ENCODE results near the gene MBTD1.
"Not testable (repeated sequence)": the region's sequence is repeated elsewhere in the genome, so short reads cannot be mapped to it uniquely, and the experiment has no call there.

MBTD1 gene

DNA sequence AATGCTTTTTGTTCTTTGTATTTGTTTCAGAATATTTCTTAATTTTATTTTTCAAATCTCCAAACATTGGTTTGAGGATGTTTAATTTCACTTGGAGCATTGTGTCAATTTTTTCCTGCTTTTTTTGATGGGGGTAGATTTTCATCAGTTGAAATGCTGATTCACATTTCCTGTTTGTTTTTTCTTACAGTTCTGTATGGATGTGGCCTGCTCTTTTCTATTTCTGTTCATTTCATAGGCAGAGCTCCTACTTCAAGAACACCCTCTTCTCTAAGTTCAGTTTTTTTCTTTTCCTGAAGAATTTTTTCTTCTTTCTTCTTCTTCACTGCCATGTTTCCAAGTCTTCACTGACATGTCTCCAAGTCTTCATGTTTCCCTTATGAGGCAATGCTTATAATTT is 8.8 kb downstream of the MBTD1 start:
- DNase-seq, result no peak

DNA sequence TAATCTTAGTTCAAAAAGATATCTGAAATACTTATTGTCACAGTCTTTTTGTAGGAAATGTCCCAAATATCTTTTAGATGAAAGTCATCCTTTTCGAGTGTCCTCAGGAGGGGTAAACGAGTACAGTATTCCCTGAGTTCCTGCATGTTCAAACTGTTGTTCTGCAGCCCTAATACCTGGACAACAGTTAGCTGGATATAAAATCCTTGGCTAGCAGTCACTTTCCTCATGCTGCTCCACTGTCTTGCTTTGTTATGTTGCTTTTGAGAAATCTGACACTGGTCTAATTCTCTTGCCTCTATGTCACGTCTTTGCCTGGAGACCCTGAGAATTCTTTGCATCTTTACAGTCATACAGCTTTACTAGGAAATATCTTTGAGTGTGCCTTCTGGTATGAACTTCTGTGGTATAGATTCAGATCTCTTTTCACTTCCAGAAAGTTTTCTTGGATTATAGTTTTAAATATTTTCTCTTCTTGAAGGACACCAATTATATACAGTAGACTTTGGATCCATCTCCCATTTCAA is 9.5 kb downstream of the MBTD1 start:
- DNase-seq, result no peak

DNA sequence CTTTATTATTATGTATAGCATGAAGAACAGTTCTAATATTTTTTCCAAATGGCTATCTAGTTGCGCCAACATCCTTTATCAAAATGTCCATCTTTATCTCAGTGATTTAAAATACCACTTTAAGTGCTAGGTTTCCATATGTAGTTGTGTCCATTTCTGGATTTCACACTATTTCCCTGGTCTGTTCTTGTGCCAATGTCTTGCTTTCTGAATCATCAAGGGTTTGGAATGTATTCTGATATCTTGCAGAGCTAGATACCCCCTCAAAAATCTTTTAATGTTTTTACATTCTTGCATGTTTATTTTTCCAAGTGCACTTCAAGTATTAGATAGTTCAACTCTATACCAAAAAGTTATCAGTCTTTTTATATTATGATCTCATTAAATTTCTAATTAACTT is 14.3 kb downstream of the MBTD1 start:
- no peak for DNase-seq

DNA sequence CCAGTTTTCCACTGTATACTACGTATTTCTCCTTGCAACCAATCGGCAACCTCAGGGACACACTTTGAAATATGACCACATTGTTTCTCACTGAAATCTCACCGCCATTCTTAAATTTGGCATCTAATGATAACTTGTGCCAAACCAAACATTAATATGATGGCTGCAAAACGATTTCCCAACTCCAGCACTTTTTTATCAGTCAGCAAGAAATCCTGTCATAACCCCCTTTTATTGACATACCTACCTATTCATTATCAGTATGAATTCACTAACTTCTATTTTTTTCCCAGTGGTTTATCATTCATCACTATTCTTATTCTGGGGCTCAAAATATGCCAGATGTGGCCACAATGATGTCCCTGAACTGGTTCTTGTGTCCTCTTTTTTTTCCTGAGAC is 15.8 kb downstream of the MBTD1 start:
- DNase-seq, result no peak

GRCh38 chr17:51240275-51240674 is 19.6 kb downstream of the MBTD1 start:
- DNase-seq, result no peak

GRCh38 chr17:51238255-51238887 is 21.5 kb downstream of the MBTD1 start:
- DNase-seq, result no peak

- DNase-seq, result no peak
These were observed 25.7 kb downstream of the MBTD1 start for GRCh38 chr17:51234162-51234561.

GRCh38 chr17:51231999-51232398 is 27.9 kb downstream of the MBTD1 start:
- no peak for DNase-seq

- no peak for DNase-seq
These were observed 29.5 kb downstream of the MBTD1 start for GRCh38 chr17:51230306-51230705.

DNA sequence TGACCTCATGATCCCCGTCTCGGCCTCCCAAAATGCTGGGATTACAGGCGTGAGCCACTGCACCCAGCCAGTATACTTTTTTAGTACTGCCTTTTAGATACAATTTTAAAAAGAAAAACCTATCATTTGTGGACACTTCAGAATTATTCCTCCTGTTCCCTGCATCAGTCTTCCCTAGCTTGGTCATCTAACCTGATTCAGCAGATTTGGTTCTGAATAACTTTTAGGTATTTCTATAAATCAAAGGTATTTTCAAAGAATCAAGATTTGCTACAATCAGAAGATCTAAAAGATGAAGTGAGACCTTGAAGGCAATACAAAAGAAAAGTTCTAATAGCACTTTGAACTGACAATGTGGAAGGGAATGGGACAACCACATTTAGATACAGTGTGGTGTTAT is 30.0 kb downstream of the MBTD1 start:
- DNase-seq, result no peak

- no peak for DNase-seq
These were observed 31.7 kb downstream of the MBTD1 start for GRCh38 chr17:51228161-51228560.

- DNase-seq, result not testable (repeated sequence)
These were observed 34.3 kb downstream of the MBTD1 start for GRCh38 chr17:51225523-51225922.

GRCh38 chr17:51224402-51225262 is 35.2 kb downstream of the MBTD1 start:
- DNase-seq, result no peak

DNA sequence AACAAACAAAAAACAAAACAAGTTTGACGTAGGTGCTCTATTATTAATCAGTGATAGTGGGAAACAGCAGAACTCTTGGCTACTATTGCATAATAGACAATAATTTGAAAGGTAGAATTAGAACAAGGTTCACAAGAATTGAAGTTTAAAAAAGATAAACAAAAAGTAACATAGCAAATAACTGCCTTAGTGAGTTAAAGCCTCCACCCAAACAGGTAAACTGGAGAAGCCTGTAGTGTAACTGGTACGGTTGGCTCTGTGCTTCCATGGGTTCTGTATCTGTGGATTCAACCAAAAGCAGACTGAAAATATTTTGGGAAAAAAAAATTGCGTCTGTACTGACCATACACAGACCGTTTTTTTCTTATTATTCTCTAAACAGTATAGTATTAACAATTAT is 38.5 kb downstream of the MBTD1 start:
- no peak for DNase-seq

DNA sequence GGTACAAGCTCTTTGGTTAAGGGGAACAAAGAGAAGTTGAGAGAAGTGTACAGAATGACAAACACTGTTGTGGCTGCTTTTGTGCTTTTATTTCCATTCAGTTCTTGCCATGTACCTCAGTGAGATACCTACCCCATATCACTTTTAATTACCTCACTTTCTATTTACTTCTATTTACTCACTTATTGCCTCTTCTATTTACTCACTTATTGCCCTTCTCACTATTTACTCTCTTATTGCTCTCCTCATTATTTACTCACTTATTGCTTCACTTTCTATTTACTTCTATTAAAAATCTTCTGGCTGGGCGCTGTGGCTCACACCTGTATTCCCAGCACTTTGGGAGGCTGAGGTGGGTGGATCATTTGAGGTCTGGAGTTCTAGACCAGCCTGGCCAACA is 41.9 kb downstream of the MBTD1 start:
- no peak for DNase-seq

DNA sequence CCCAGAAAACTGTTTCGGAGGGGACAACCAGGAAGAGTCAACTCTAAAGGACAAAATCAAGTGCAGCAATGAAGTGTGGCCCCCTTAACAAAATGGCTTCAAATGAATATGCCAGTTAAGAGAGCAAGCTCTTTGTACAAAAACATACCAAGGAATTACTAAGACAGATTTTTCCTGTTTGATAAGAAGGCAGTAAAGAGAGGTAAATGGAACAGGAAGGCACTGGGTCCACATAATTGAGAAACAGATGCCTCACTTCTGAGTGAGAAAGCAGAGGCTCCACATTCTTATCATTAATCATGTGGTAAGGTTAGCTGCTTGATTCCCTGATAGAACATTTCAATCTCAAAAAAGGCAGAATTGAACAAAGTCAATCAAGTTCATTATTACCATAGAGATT is 44.9 kb downstream of the MBTD1 start:
- DNase-seq, result no peak

- DNase-seq, result no peak
These were observed 56.0 kb downstream of the MBTD1 start for GRCh38 chr17:51203838-51204237.

GRCh38 chr17:51200846-51201245 is 59.0 kb downstream of the MBTD1 start:
- DNase-seq, result no peak

GRCh38 chr17:51200295-51200694 is 59.6 kb downstream of the MBTD1 start:
- no peak for DNase-seq

- DNase-seq, result no peak
These were observed 62.1 kb downstream of the MBTD1 start for GRCh38 chr17:51197754-51198153.

DNA sequence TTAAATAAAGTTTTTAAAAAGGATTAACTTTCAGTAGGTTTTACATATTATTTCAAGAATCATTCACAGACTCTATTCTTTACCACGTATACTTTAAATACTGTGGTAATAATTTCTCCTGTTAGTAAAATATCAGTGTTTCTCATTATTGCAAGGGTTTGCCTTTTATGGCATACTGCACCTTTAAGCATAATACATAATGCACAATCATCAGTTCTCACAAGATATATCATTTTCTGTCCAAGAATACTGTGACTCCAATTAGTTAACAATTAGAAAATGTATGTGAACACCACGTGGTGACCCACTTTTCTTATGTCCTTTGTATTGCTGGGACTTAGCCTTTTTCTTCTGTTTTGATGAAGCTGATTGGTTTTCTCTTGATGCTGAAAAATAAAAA is 68.0 kb downstream of the MBTD1 start:
- no peak for DNase-seq

GRCh38 chr17:51189628-51190027 is 70.2 kb downstream of the MBTD1 start:
- no peak for DNase-seq

DNA sequence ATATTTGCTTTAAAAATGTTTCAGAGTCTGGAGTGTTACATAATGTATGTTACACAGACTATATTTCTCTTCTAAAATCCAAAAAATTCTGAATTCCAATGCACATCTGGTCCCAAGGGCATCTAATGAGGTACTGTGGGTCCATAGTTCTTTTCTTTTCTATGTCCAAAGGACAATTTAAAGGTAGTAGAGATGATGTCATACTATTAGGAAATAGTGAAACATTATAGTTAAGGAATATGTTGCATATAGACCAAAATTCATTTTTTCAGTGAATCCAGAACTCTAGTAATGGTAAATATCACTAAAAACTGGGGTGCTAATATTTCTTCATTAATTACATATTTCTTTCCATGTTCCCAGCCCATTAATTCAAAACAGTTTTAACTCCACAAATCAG is 70.7 kb downstream of the MBTD1 start:
- DNase-seq, result no peak

GRCh38 chr17:51188271-51188833 is 71.5 kb downstream of the MBTD1 start:
- no peak for DNase-seq
